HEK293 (cell line): ENCODE data around the gene SMIM29.
"Not testable (repeated sequence)": the region's sequence is repeated elsewhere in the genome, so short reads cannot be mapped to it uniquely, and the experiment has no call there.

Source experiments
- CTCF ChIP-seq: fragments of 450-650 bp; formaldehyde crosslinking; IDR thresholded peaks from 2 replicates; pipeline ENCODE4 v1.5.1; 2016; ENCODE audit warnings: missing biosample characterization, missing genetic modification characterization
- ZBTB6 ChIP-seq: fragments of 450-650 bp; formaldehyde crosslinking; IDR thresholded peaks from 2 replicates; pipeline ENCODE4 v1.5.1; 2017; ENCODE audit warnings: missing biosample characterization, missing genetic modification characterization
- ZNF654 ChIP-seq: fragments of 450-650 bp; formaldehyde crosslinking; IDR thresholded peaks from 2 replicates; pipeline ENCODE4 v1.5.1; 2016; ENCODE audit warnings: low read depth, missing biosample characterization, missing genetic modification characterization
- ZNF830 ChIP-seq: fragments of 450-650 bp; IDR thresholded peaks from 2 replicates; pipeline ENCODE4 v1.5.0; 2018; ENCODE audit warnings: missing biosample characterization, missing genetic modification characterization, low read depth, mild to moderate bottlenecking, moderate library complexity

DNA sequence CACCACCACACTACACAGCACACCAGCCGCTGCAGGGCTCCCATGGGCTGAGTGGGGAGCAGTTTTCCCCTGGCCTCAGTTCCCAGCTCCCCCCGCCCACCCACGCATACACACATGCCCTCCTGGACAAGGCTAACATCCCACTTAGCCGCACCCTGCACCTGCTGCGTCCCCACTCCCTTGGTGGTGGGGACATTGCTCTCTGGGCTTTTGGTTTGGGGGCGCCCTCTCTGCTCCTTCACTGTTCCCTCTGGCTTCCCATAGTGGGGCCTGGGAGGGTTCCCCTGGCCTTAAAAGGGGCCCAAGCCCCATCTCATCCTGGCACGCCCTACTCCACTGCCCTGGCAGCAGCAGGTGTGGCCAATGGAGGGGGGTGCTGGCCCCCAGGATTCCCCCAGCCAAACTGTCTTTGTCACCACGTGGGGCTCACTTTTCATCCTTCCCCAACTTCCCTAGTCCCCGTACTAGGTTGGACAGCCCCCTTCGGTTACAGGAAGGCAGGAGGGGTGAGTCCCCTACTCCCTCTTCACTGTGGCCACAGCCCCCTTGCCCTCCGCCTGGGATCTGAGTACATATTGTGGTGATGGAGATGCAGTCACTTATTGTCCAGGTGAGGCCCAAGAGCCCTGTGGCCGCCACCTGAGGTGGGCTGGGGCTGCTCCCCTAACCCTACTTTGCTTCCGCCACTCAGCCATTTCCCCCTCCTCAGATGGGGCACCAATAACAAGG lies 3.6 kb downstream of the SMIM29 start:
- TF ChIP-seq ZNF830 (tag by site-specific recombination); CTCF; ZNF654 (tag by site-specific recombination); ZBTB6 (tag by site-specific recombination): not testable (repeated sequence)
